ENCODE results near the gene MERTK. TPM values are rescaled to one million over a fixed set of nuclear protein-coding genes. Genes with fewer than 3 reads are reported as not detected.

Gene MERTK
- total and polyA plus RNA-seq, 2 donors from 2014 or later: 9.2 to 32.2 TPM

DNA sequence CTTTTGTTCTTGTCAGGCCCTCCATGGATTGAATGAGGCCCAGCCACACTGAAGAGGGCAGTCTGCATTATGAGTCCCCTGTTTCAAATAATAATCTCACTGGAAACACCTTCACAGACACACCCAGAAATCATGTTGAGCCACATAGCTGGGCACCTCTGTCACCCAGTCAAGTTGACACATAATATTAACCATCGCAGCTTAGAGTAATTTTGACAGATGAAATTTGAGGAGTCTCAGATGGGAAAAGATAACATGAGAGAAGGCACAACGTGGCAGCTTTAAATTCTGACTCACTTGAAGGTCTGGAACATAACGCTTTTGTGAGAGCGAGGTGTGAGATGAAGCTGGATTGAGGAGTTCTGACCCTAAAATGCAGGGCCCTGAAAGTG, 85.8 kb downstream of the MERTK start:
- H3K27ac ChIP-seq (ENCODE audit: low read depth in 2 of 2, low read length in 2 of 2): no peak overlapping the region
- H3K4me3 ChIP-seq (ENCODE audit: low read length in 3 of 3): no peak overlapping the region
- no peak for FAIRE-seq
- no peak for DNase-seq
- peaks cover 5 to 19% (median 16%) of the 10 kb centered on the region in 3 donors for H3K36me3 ChIP-seq (ENCODE audit: control insufficient read depth in 2 of 3, insufficient read depth in 3 of 3, low read length in 3 of 3)
- intact Hi-C loops (cut with DNase I): no loop called here
- no peaks in the 10 kb centered on the region for H3K9me3 ChIP-seq (ENCODE audit: control insufficient read depth in 2 of 3, insufficient read depth in 1 of 3, low read length in 3 of 3)
- TF ChIP-seq, protein P1, sequence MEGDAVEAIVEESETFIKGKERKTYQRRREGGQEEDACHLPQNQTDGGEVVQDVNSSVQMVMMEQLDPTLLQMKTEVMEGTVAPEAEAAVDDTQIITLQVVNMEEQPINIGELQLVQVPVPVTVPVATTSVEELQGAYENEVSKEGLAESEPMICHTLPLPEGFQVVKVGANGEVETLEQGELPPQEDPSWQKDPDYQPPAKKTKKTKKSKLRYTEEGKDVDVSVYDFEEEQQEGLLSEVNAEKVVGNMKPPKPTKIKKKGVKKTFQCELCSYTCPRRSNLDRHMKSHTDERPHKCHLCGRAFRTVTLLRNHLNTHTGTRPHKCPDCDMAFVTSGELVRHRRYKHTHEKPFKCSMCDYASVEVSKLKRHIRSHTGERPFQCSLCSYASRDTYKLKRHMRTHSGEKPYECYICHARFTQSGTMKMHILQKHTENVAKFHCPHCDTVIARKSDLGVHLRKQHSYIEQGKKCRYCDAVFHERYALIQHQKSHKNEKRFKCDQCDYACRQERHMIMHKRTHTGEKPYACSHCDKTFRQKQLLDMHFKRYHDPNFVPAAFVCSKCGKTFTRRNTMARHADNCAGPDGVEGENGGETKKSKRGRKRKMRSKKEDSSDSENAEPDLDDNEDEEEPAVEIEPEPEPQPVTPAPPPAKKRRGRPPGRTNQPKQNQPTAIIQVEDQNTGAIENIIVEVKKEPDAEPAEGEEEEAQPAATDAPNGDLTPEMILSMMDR (IDR thresholded peaks at IDR 0.05; ENCODE audit: borderline replicate concordance, extremely low read depth, insufficient read depth): no peak
- no peak overlapping the region for H3K9ac ChIP-seq (ENCODE audit: low read length in 3 of 3)
- no peaks in the 10 kb centered on the region for H3K27me3 ChIP-seq (ENCODE audit: control insufficient read depth, insufficient read depth, low read length)
- H3K4me1 ChIP-seq (ENCODE audit: control insufficient read depth in 2 of 3, insufficient read depth in 2 of 3, low read depth in 1 of 3, low read length in 3 of 3): no peaks in the 10 kb centered on the region

DNA sequence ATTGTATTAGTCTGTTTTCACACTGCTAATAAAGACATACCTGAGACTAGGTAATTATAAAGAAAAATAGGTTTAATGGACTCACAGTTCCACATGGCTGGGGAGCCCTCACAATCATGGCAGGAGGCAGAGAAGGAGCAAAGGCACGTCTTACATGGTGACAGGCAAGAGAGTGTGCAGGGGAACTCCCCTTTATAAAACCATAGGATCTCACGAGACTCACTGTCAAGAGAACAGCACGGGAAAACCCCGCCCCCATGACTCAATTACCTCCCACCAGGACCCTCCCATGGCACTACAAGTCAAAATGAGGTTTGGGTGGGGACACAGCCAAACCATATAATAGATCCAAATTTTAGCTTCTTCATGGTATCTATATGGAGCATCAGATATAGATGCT, 87.1 kb downstream of the MERTK start:
- Histone ChIP-seq H3K4me1 (ENCODE audit: control insufficient read depth in 2 of 3, insufficient read depth in 2 of 3, low read depth in 1 of 3, low read length in 3 of 3) (no peaks in the 10 kb centered on the region), H3K9ac (ENCODE audit: low read length in 3 of 3) (no peak overlapping the region), H3K4me3 (ENCODE audit: low read length in 3 of 3) (no peak overlapping the region), H3K36me3 (ENCODE audit: control insufficient read depth in 2 of 3, insufficient read depth in 3 of 3, low read length in 3 of 3) (peaks cover 5 to 19% (median 16%) of the 10 kb centered on the region in 3 donors), H3K27ac (ENCODE audit: low read depth in 2 of 2, low read length in 2 of 2) (no peak overlapping the region), H3K27me3 (ENCODE audit: control insufficient read depth, insufficient read depth, low read length) (no peaks in the 10 kb centered on the region), H3K9me3 (ENCODE audit: control insufficient read depth in 2 of 3, insufficient read depth in 1 of 3, low read length in 3 of 3) (no peaks in the 10 kb centered on the region)
- TF ChIP-seq, protein P1 (IDR thresholded peaks at IDR 0.05; ENCODE audit: borderline replicate concordance, extremely low read depth, insufficient read depth): no peak
- no peak for DNase-seq
- no peak for FAIRE-seq
- intact Hi-C loops (cut with DNase I): no loop called here

- H3K36me3 ChIP-seq (ENCODE audit: control insufficient read depth in 2 of 3, insufficient read depth in 3 of 3, low read length in 3 of 3): peaks cover 5 to 24% (median 16%) of the 10 kb centered on the region in 3 donors
- peak in 3 of 5 donors; percentile 11 to 29 (median 18) for DNase-seq
- no peaks in the 10 kb centered on the region for H3K9me3 ChIP-seq (ENCODE audit: control insufficient read depth in 2 of 3, insufficient read depth in 1 of 3, low read length in 3 of 3)
- no peak for FAIRE-seq
- no peak overlapping the region for H3K27ac ChIP-seq (ENCODE audit: low read depth in 2 of 2, low read length in 2 of 2)
- intact Hi-C loops (cut with DNase I): no loop called here
- TF ChIP-seq, protein P1 (IDR thresholded peaks at IDR 0.05; ENCODE audit: borderline replicate concordance, extremely low read depth, insufficient read depth): no peak
- H3K27me3 ChIP-seq (ENCODE audit: control insufficient read depth, insufficient read depth, low read length): no peaks in the 10 kb centered on the region
- H3K4me3 ChIP-seq (ENCODE audit: low read length in 3 of 3): no peak overlapping the region
- H3K9ac ChIP-seq (ENCODE audit: low read length in 3 of 3): no peak overlapping the region
- no peaks in the 10 kb centered on the region for H3K4me1 ChIP-seq (ENCODE audit: control insufficient read depth in 2 of 3, insufficient read depth in 2 of 3, low read depth in 1 of 3, low read length in 3 of 3)
Observed at GRCh38 chr2:111986116-111986900, 87.9 kb downstream of the MERTK start.

All from kidney (tissue), 14 donors.